NT2/D1 (cell line): ENCODE data around the gene SLC25A43.

Experiments used
- DNase-seq: peaks from one replicate; pipeline ENCODE4 v3.0.0-alpha.2; 2011; ENCODE audit warnings: low read depth, low spot score
- H3K27me3 ChIP-seq: 2 replicates; pipeline ENCODE4 v1.6.0; 2011; ENCODE audit warnings: mild to moderate bottlenecking; ENCODE audit not compliant: insufficient read length, insufficient read depth
- H3K36me3 ChIP-seq: 2 replicates; pipeline ENCODE4 v1.6.1; 2011; ENCODE audit warnings: mild to moderate bottlenecking, low read length, mixed read lengths; ENCODE audit not compliant: insufficient read depth, insufficient read length
- H3K4me1 ChIP-seq: 2 replicates; pipeline ENCODE4 v1.5.1; 2011; ENCODE audit not compliant: insufficient read depth, insufficient read length
- H3K4me3 ChIP-seq: 2 replicates; pipeline ENCODE4 v1.5.1; 2011; ENCODE audit warnings: low read depth; ENCODE audit not compliant: insufficient read length
- H3K9ac ChIP-seq: 2 replicates; pipeline ENCODE4 v1.6.0; 2011; ENCODE audit warnings: low read depth; ENCODE audit not compliant: insufficient read length
- H3K9me3 ChIP-seq: 2 replicates; pipeline ENCODE4 v1.5.1; 2011; ENCODE audit warnings: mild to moderate bottlenecking, low read length; ENCODE audit not compliant: insufficient read depth
- SUZ12 ChIP-seq: IDR thresholded peaks from 2 replicates; pipeline ENCODE4 v1.6.1; 2011; ENCODE audit not compliant: insufficient read length, insufficient read depth; ENCODE audit errors: extremely low read depth
- YY1 ChIP-seq: IDR thresholded peaks from 2 replicates; pipeline ENCODE4 v1.6.1; 2011; ENCODE audit not compliant: insufficient read length, insufficient read depth
- ZNF274 ChIP-seq: IDR thresholded peaks from 2 replicates; pipeline ENCODE4 v1.6.1; 2011; ENCODE audit warnings: mild to moderate bottlenecking, low read depth, low read length

The SLC25A43 gene

DNA sequence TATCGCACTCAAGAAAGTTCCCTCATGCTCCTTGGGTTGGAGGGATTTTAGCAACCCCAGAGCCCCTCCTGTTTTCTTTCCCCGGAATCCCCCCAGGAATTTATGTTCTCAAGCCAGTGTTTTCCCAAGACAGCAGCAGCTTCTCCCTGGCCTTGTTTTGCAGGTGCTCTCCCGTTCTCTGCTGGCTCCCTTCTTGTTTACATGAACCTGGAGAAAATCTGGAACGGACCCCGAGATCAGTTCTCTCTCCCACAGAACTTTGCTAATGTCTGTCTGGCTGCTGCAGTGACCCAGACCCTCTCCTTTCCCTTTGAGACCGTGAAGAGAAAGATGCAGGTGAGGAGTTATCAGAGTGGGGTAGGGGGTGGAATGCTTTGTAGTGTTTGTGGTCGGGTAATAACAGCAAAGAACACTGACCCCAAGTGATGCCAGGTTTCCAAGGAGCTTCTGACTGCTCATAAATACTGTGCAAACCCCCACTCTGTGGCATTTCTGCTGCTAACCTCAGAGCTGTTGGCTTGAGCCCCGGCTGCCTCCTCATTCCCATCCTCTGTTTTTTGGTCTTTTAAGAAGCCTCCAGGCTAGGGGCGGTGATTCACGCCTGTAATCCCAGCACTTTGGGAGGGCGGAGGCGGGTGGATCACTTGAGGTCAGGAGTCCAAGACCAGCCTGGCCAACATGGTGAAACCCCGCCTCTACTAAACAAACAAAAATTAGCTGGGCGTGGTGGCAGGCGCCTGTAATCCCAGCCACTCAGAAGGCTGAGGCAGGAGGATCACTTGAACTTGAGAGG lies 11.1 kb downstream of the SLC25A43 start:
- H3K27me3 ChIP-seq = no peaks in the 10 kb centered on the region
- no peak for DNase-seq
- TF ChIP-seq SUZ12 = no peak
- no peak for TF ChIP-seq ZNF274
- TF ChIP-seq YY1 = no peak
- H3K9me3 ChIP-seq = no peaks in the 10 kb centered on the region
- no peak overlapping the region for H3K9ac ChIP-seq
- H3K4me3 ChIP-seq = no peak overlapping the region
- peaks cover 36% of the 10 kb centered on the region for H3K36me3 ChIP-seq
- H3K4me1 ChIP-seq = peaks cover 3% of the 10 kb centered on the region

DNA sequence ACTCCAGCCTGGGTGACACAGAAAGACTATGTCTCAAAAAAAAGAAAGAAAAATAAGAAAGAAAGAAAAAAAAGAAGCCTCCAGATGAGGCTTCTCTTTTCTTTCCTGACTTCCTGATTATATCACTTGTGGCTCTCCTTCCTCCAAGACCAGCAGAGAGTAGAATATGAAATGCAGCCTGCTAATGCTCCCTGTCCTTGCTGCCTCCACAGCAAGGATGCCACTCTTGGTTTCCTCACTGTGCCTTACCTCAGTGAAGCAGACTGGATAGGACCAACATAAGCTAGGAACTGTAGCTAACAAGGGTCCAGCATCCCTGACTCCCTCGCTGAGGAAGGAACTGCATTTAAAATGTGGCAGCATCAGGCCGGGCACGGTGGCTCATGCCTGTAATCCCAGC lies 11.7 kb downstream of the SLC25A43 start:
- H3K36me3 ChIP-seq = peaks cover 36% of the 10 kb centered on the region
- H3K4me3 ChIP-seq = no peak overlapping the region
- no peaks in the 10 kb centered on the region for H3K9me3 ChIP-seq
- TF ChIP-seq SUZ12 (no peak), YY1 (no peak), ZNF274 (no peak)
- peaks cover 3% of the 10 kb centered on the region for H3K4me1 ChIP-seq
- H3K27me3 ChIP-seq = no peaks in the 10 kb centered on the region
- no peak for DNase-seq
- H3K9ac ChIP-seq = no peak overlapping the region

DNA sequence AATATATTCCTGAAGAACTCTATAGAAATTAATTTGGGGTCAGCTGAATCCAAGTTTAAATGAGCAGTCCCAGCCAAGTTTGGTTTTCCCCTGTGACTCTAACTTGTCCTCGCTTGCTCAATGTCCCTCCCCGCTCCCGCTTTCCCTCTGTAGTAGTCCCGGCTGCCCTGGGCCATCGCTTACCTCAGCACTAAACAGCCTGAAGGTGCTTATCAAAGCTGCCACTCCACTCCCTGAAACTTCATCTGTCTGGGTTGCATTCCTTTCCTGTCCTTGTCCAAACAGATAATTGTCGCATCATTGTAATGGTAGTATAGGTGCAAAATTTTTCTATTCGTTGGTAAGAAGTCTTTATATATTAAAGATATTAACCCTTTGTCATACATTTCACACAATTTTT lies 12.8 kb downstream of the SLC25A43 start:
- Histone ChIP-seq H3K4me3 (no peak overlapping the region), H3K9ac (no peak overlapping the region), H3K27me3 (no peaks in the 10 kb centered on the region), H3K4me1 (peaks cover 3% of the 10 kb centered on the region), H3K9me3 (no peaks in the 10 kb centered on the region), H3K36me3 (peaks cover 28% of the 10 kb centered on the region)
- no peak for DNase-seq
- TF ChIP-seq YY1 (no peak), ZNF274 (no peak)

GRCh38 chrX:119417376-119417775 lies 18.2 kb downstream of the SLC25A43 start:
- no peak for DNase-seq
- no peak for TF ChIP-seq YY1
- no peaks in the 10 kb centered on the region for H3K4me1 ChIP-seq
- no peaks in the 10 kb centered on the region for H3K9me3 ChIP-seq
- no peaks in the 10 kb centered on the region for H3K27me3 ChIP-seq
- no peak overlapping the region for H3K9ac ChIP-seq
- H3K4me3 ChIP-seq = no peak overlapping the region
- H3K36me3 ChIP-seq = peaks cover 23% of the 10 kb centered on the region

- H3K4me3 ChIP-seq = no peak overlapping the region
- H3K9me3 ChIP-seq = no peaks in the 10 kb centered on the region
- H3K27me3 ChIP-seq = no peaks in the 10 kb centered on the region
- DNase-seq = no peak
- TF ChIP-seq YY1 (no peak), SUZ12 (no peak), ZNF274 (no peak)
- no peak overlapping the region for H3K9ac ChIP-seq
- H3K36me3 ChIP-seq = peaks cover 27% of the 10 kb centered on the region
- no peaks in the 10 kb centered on the region for H3K4me1 ChIP-seq
Measured at GRCh38 chrX:119417842-119418241, 18.7 kb downstream of the SLC25A43 start.

DNA sequence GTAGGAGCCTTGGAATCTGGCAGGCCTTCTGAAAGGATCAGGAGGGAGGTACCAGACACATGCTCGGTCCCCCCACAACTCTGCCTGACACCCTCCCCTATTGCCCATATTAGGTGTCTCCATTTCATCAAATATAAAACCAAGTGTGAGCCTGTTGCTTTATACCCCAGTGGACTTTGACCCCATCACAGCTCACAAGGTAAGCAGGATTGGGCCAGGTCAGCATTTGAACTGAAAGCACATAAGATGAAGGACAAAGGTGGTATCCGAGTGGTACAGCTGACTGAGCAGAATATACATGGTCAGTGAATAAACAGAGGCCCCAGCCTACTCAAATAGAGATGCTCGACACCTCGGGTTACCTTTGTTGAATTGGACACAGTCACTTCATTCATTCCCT lies 20.0 kb downstream of the SLC25A43 start:
- H3K27me3 ChIP-seq = no peaks in the 10 kb centered on the region
- no peak overlapping the region for H3K4me3 ChIP-seq
- no peak overlapping the region for H3K9ac ChIP-seq
- peaks cover 24% of the 10 kb centered on the region for H3K36me3 ChIP-seq
- DNase-seq = no peak
- TF ChIP-seq ZNF274 (no peak), SUZ12 (no peak), YY1 (no peak)
- H3K9me3 ChIP-seq = no peaks in the 10 kb centered on the region
- no peaks in the 10 kb centered on the region for H3K4me1 ChIP-seq

GRCh38 chrX:119419898-119420297 lies 20.8 kb downstream of the SLC25A43 start:
- Histone ChIP-seq H3K4me3 (no peak overlapping the region), H3K4me1 (no peaks in the 10 kb centered on the region), H3K36me3 (peaks cover 24% of the 10 kb centered on the region), H3K27me3 (no peaks in the 10 kb centered on the region), H3K9ac (no peak overlapping the region), H3K9me3 (no peaks in the 10 kb centered on the region)
- TF ChIP-seq SUZ12 (no peak), ZNF274 (no peak), YY1 (no peak)
- no peak for DNase-seq
